Spleen (tissue), 7 donors: Measurements from ENCODE around the gene THSD4.

Source experiments
- POLR2A ChIP-seq, 3 donors: fragments of 450-650 bp; IDR thresholded peaks; one replicate each; pipeline ENCODE4 v1.5.1; 2017; ENCODE audit warnings: antibody characterized with exemption in 3 of 3, mild to moderate bottlenecking in 1 of 3
- POLR2AphosphoS5 ChIP-seq, 3 donors: sonication (generic); formaldehyde crosslinking; IDR thresholded peaks; one replicate each; pipeline ENCODE4 v1.5.1; 2017; ENCODE audit warnings: antibody characterized with exemption in 3 of 3
- TF ChIP-seq, protein P1 (sequence below), 11 experiments: fragments of 200-600 bp in 7 of 11; fragments of 450-650 bp in 4 of 11; sonication (generic) in 4 of 11; IDR thresholded peaks in 8 of 11; conservative IDR thresholded peaks in 3 of 11; 1 replicate in 7 of 11; 2 replicates in 4 of 11; pipeline versions ENCODE4 v1.4.0 to v1.8.0; 2016 to 2021; ENCODE audit warnings: antibody characterized with exemption in 11 of 11, inconsistent platforms in 4 of 11, mild to moderate bottlenecking in 1 of 11
- donor health status: DM: no; HTN: no; CAD: no; lungs with moderate emphysema.
- donor health status: DM: no; HTN: no; CAD: no.
- donor health status: DM: no; HTN: no; CAD: no.

DNA sequence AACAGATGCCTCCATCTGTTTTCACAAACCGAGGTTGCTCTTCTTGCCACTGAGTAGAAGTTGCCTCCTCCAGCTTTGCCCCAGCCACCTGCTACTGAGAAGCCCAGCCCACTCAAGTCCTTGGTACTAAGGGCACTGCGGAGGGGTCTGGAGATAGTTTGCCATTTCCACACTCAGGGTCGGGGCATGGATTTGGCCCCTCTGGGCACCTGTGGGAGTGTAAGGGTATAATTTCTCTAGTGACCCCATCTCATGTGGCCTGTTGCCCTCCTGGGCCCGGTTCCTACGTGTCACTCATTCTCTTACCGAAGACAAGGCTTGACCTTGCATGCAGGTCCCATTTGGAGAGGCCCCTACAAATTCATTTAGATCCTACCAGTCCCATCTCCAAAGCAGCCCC, 79.0 kb downstream of the THSD4 start:
- no peak for TF ChIP-seq POLR2A (IDR thresholded peaks at IDR 0.05)
- TF ChIP-seq, protein P1, sequence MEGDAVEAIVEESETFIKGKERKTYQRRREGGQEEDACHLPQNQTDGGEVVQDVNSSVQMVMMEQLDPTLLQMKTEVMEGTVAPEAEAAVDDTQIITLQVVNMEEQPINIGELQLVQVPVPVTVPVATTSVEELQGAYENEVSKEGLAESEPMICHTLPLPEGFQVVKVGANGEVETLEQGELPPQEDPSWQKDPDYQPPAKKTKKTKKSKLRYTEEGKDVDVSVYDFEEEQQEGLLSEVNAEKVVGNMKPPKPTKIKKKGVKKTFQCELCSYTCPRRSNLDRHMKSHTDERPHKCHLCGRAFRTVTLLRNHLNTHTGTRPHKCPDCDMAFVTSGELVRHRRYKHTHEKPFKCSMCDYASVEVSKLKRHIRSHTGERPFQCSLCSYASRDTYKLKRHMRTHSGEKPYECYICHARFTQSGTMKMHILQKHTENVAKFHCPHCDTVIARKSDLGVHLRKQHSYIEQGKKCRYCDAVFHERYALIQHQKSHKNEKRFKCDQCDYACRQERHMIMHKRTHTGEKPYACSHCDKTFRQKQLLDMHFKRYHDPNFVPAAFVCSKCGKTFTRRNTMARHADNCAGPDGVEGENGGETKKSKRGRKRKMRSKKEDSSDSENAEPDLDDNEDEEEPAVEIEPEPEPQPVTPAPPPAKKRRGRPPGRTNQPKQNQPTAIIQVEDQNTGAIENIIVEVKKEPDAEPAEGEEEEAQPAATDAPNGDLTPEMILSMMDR (IDR thresholded peaks at IDR 0.05 in 8 of 11, conservative IDR thresholded peaks at IDR 0.05 in 3 of 11), result no peak
- TF ChIP-seq POLR2AphosphoS5 (IDR thresholded peaks at IDR 0.05), result no peak
